Measurements from ENCODE around the gene HHATL.

The HHATL gene

DNA sequence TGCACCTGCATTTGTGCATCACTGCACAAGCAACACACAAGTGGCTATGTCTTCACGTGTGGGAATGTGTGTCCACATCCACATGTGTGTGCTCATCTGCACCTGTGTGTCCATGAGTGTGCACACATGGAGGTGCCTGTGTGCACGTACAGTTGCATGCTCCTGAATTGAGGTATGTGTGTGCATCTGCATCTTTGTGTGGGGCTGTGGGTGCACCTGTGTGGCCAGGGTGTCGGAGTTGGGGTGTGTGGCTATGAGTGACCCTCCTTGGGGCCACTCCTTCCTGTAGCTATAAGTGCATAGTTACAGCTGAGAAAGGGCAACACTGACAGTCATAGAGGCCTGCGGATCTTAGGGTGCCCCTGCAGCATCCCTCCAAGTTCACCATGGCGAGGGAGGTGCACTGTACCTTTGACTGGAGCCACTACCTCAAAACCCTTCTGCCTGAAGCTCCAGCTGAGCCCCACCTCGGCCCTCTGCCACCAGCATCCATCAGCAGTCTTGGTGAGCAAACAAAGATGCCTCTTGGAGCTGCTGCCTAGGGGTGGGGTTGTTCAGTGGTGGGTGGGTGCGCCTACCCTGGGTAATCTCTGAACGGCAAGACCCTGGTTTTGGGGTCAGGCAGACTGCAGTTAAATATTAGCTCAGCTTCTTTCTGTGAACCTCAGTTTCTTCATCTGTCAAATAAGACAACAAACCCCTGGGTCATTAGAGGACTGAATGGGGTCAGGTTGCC lies 5.2 kb upstream of the HHATL start:
- H3K4me3 ChIP-seq (ENCODE audit: low read length) = no peak overlapping the region
- no peak for DNase-seq (ENCODE audit: low read depth)
- TF ChIP-seq, protein P1, sequence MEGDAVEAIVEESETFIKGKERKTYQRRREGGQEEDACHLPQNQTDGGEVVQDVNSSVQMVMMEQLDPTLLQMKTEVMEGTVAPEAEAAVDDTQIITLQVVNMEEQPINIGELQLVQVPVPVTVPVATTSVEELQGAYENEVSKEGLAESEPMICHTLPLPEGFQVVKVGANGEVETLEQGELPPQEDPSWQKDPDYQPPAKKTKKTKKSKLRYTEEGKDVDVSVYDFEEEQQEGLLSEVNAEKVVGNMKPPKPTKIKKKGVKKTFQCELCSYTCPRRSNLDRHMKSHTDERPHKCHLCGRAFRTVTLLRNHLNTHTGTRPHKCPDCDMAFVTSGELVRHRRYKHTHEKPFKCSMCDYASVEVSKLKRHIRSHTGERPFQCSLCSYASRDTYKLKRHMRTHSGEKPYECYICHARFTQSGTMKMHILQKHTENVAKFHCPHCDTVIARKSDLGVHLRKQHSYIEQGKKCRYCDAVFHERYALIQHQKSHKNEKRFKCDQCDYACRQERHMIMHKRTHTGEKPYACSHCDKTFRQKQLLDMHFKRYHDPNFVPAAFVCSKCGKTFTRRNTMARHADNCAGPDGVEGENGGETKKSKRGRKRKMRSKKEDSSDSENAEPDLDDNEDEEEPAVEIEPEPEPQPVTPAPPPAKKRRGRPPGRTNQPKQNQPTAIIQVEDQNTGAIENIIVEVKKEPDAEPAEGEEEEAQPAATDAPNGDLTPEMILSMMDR (IDR thresholded peaks at IDR 0.05; ENCODE audit: insufficient read depth, low read depth, low read length, missing control alignments) = no peak

DNA sequence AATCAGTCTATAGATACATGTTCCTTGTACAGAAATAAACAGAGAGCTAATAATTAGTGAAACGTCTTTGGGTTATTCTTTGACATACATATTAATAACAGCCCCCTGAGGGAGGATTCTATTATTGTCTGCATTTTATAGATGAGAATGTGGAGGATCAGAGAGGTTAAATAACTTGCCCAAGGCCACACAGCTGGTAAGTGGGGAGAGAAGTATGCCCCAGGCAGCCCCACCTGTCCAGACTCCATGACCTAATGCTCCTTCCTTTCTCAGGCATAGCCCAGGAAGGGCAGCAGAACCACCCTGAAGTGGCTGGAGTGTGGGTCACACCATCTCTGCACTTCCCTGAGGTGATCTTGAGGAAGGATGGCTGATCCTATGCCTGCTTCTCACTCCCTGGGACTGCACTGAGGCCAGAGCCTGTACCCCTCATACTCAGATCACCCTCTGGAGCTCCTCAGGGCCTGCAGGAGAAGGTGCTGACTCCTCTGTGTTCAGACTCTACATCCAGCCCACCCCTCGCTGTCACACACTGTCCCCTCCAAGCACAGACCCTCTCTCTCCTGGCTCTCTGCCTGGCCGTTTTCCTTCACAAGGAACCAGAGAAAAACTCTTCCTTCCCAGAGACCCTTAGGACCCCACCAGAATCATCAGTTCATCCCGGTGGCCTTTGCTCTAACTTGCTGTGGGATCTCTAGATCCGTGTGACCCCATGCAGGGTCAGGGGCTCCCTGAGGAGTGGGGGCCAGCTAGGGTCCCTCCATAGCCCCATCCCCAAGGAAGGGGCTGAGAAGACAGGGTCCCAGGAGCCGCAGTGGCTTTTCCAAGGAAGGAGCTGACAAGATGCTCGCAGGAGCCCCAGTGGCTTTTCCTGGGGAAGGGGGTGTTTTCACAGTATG lies 4.4 kb upstream of the HHATL start:
- TF ChIP-seq, protein P1 (IDR thresholded peaks at IDR 0.05; ENCODE audit: insufficient read depth, low read depth, low read length, missing control alignments) = no peak
- no peak for DNase-seq (ENCODE audit: low read depth)
- no peak overlapping the region for H3K4me3 ChIP-seq (ENCODE audit: low read length)

DNA sequence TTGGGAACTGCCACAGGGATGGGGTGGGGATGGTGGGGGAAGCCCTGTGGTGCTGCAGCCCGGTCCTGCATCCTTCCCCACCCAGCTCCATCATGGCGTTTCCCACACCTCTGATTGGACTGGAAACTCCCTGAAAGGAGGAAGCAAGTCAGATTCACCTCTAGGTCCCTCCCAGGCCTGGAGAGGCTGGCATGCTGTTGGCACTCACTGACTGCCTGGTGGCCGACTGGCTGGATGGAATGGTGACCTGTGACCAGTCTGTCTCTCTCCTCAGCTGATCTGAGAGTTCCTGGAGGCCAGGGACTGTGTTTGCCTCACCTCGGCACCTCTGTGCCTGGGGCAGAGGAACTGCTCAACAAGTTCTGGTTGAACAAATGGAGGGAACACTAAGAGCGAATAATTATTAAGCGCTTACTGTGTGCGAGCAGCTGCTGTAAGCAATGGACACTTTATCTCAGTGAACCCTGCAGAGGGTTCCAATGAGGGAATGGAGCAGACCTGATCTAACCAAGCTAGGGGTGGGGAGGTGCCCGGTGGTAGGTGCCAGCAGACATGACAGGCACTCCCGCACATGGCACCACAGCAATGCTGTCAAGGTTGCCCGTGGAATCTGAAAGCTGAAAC lies 3.5 kb upstream of the HHATL start:
- DNase-seq (ENCODE audit: low read depth) = no peak
- TF ChIP-seq, protein P1 (IDR thresholded peaks at IDR 0.05; ENCODE audit: insufficient read depth, low read depth, low read length, missing control alignments) = no peak
- H3K4me3 ChIP-seq (ENCODE audit: low read length) = no peak overlapping the region

DNA sequence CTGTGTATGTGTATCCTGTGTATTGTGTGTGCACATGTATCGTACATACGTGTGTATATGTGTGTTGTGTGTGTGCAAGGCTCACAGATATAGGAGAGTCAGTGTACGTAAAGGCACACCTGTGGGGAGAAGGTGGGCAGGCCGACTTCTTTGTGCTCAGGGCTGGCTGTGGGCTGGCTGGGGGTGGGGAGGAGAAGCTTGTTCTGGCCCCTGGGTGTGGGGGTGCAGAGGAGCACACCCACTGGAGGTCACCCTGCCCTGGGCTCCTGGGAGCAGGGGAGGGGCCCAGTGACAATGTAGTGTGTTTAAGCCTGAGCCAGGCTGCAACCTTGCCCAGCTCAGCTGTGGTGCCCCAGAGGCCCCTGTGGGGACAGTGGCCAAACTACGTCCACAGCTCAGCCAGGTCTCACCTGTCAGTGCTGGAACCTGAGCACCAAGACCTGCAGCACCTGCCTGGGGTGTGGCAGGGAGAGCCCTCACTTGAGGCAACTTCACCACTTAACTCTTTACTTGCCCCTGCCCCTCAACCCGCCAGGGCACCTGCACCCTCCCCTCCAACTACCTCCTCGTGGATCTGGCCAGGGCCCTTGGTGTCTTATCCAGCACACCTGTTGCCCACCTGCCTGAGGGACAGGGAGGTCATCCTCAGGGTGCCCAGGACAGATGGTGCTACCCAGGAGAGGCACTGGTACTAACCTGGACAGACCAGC lies 2.6 kb upstream of the HHATL start:
- no peak for DNase-seq (ENCODE audit: low read depth)
- H3K4me3 ChIP-seq (ENCODE audit: low read length) = no peak overlapping the region
- TF ChIP-seq, protein P1 (IDR thresholded peaks at IDR 0.05; ENCODE audit: insufficient read depth, low read depth, low read length, missing control alignments) = no peak

DNA sequence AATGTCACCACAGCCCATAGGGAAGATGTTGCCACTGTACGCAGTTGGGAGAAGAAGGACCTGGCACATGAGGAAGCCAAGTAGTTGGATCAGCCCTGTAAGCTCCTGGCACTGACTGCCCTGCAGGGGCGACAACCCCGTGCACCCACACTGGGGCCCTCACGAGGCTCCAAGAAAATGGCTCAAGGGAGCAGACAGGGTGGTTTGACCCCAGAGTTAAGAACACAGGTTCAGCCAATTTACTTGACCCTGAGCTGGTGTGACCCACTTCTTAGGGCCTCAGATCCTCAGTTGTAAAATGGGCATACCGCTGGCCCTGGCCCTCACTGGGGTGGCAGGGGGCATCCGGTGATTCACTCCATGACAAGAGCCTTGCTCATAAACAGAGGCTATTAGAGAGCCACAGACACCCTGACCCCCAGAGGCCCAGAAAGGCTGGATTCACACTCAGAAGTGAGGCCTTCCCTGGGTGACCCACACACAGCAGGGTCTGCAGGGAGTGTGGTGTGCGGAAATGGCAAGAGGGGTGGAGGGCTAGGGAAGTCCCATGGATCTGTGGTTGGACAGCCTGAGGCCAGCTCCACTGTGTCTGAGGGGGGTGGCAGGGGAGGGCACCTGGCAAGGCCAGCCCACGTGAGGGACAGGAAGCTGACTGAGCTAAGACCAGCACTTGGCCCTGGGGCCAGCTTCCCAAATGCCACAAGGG lies 1.7 kb upstream of the HHATL start:
- TF ChIP-seq, protein P1 (IDR thresholded peaks at IDR 0.05; ENCODE audit: insufficient read depth, low read depth, low read length, missing control alignments) = no peak
- no peak for DNase-seq (ENCODE audit: low read depth)
- no peak overlapping the region for H3K4me3 ChIP-seq (ENCODE audit: low read length)

DNA sequence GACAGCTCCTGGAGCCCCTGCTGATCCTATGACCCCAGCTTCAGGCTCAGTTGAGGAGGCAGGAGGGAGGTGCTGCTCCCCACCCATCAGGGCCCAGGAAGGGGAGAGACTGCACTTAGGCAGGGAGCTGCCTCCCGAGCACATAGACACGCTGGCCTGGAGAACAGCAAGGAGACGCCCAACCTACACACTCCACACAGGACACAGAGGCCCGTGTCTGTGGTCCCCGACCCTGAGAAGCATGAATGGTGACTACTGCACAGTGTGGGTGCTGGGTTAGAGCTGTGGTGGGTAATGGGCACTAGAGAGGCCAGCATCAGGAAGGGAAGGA lies 1.1 kb upstream of the HHATL start:
- no peak for DNase-seq (ENCODE audit: low read depth)
- TF ChIP-seq, protein P1 (IDR thresholded peaks at IDR 0.05; ENCODE audit: insufficient read depth, low read depth, low read length, missing control alignments) = no peak
- no peak overlapping the region for H3K4me3 ChIP-seq (ENCODE audit: low read length)
